WTC11 (cell line): ENCODE results near the gene DALRD3. TPM values are rescaled to one million over a fixed set of nuclear protein-coding genes. Genes with fewer than 3 reads are reported as not detected.

Experiments
- ATAC-seq: fragments of 200-7000 bp; cut with Tn5 transposase; 2 replicates; pipeline ENCODE4 v1.10.0; 2021; ENCODE audit warnings: mild to moderate bottlenecking, moderate library complexity
- CTCF ChIA-PET: fragments of 300-600 bp; sonication (Branson Sonifier 250); formaldehyde crosslinking; loops from one replicate; lab custom pipeline; 2021; ENCODE audit warnings: antibody characterized with exemption; lab: Charles Lee
- POLR2A ChIA-PET: fragments of 350-600 bp; sonication (Branson Sonifier 250); formaldehyde crosslinking; loops from one replicate; lab custom pipeline; 2021; ENCODE audit warnings: antibody characterized with exemption; lab: Charles Lee
- DNase-seq: peaks from one replicate; pipeline ENCODE4 v3.0.0; 2021; ENCODE audit warnings: low spot score
- H3K27ac Mint-ChIP-seq: 2 replicates; pipeline ENCODE4 v1.8.0; 2021; ENCODE audit warnings: mixed read lengths
- H3K27me3 Mint-ChIP-seq: 2 replicates; pipeline ENCODE4 v1.8.0; 2021; ENCODE audit warnings: low read depth, mild to moderate bottlenecking, moderate library complexity, mixed read lengths
- H3K36me3 Mint-ChIP-seq: 2 replicates; pipeline ENCODE4 v1.8.0; 2021; ENCODE audit warnings: mixed read lengths
- H3K4me1 Mint-ChIP-seq: 2 replicates; pipeline ENCODE4 v1.8.0; 2022; ENCODE audit warnings: mixed read lengths
- H3K4me3 Mint-ChIP-seq: 2 replicates; pipeline ENCODE4 v1.8.0; 2021; ENCODE audit warnings: mild to moderate bottlenecking, moderate library complexity, mixed read lengths
- H3K9me3 Mint-ChIP-seq: 2 replicates; pipeline ENCODE4 v1.8.0; 2021; ENCODE audit warnings: mixed read lengths
- AFF4 ChIP-seq: sonication (generic); formaldehyde crosslinking; IDR thresholded peaks from 2 replicates; pipeline ENCODE4 v1.8.1; 2023; ENCODE audit warnings: mild to moderate bottlenecking, missing genetic modification reagents, borderline replicate concordance
- ARID4B ChIP-seq: sonication (generic); formaldehyde crosslinking; IDR thresholded peaks from 2 replicates; pipeline ENCODE4 v1.8.0; 2023; ENCODE audit warnings: missing genetic modification reagents, mild to moderate bottlenecking, borderline replicate concordance
- ATF2 ChIP-seq: sonication (generic); formaldehyde crosslinking; IDR thresholded peaks from 2 replicates; pipeline ENCODE4 v1.8.1; 2022; ENCODE audit warnings: low read depth, missing genetic modification reagents, borderline replicate concordance
- E2F4 ChIP-seq: sonication (generic); formaldehyde crosslinking; IDR thresholded peaks from 2 replicates; pipeline ENCODE4 v1.8.1; 2022; ENCODE audit warnings: low read depth, mild to moderate bottlenecking, moderate library complexity, missing genetic modification reagents, borderline replicate concordance
- GABPB1 ChIP-seq: sonication (generic); formaldehyde crosslinking; IDR thresholded peaks from 2 replicates; pipeline ENCODE4 v1.8.1; 2023; ENCODE audit warnings: mild to moderate bottlenecking, missing genetic modification reagents
- SMAD4 ChIP-seq: sonication (generic); formaldehyde crosslinking; IDR thresholded peaks from 2 replicates; pipeline ENCODE4 v1.8.0; 2022; ENCODE audit warnings: mild to moderate bottlenecking, missing genetic modification reagents
- SP1 ChIP-seq: sonication (generic); formaldehyde crosslinking; conservative IDR thresholded peaks from 2 replicates; pipeline ENCODE4 v1.8.1; 2022; ENCODE audit warnings: missing genetic modification reagents
- ZMAT4 ChIP-seq: fragments of 250-450 bp; sonication (Bioruptor Pico); IDR thresholded peaks from 2 replicates; pipeline ENCODE4 v1.9.0; 2021; ENCODE audit warnings: mild to moderate bottlenecking
- ZNF281 ChIP-seq: sonication (generic); formaldehyde crosslinking; IDR thresholded peaks from 2 replicates; pipeline ENCODE4 v1.8.0; 2023; ENCODE audit warnings: mild to moderate bottlenecking, missing genetic modification reagents
- ZNF396 ChIP-seq: fragments of 250-450 bp; sonication (Bioruptor Pico); IDR thresholded peaks from 2 replicates; pipeline ENCODE4 v1.8.0; 2021; ENCODE audit warnings: mild to moderate bottlenecking, moderate library complexity, borderline replicate concordance
- total RNA-seq: library from RNA; stranded (reverse); gene quantifications from 3 replicates; pipeline ENCODE4 v1.2.3, GENCODE V29; 2021

Gene DALRD3
- total RNA-seq, 1 experiment from 2014 or later = 41.4 TPM

- no peak for TF ChIP-seq AFF4 (CRISPR knock-in tag)
- no peak for TF ChIP-seq ZNF281
- no peak for TF ChIP-seq ATF2 (CRISPR knock-in tag)
- no peak for TF ChIP-seq ZNF396 (CRISPR knock-in tag)
- TF ChIP-seq E2F4 (CRISPR knock-in tag) = no peak
- no peak for TF ChIP-seq SP1 (CRISPR knock-in tag)
- TF ChIP-seq, all 79 proteins: peak for 0
These were observed 44.1 kb downstream of the DALRD3 start (continued) for GRCh38 chr3:48974076-48974864.

GRCh38 chr3:48970586-48970985 is 47.8 kb downstream of the DALRD3 start:
- no peaks in the 10 kb centered on the region for H3K9me3 Mint-ChIP-seq
- ChIA-PET CTCF (no interaction called here), POLR2A (no interaction called here)
- no peaks in the 10 kb centered on the region for H3K4me1 Mint-ChIP-seq
- no peak overlapping the region for H3K27ac Mint-ChIP-seq
- no peak for DNase-seq
- no peak overlapping the region for H3K4me3 Mint-ChIP-seq
- TF ChIP-seq GABPB1 (CRISPR knock-in tag) = no peak
- TF ChIP-seq ZMAT4 = no peak
- no peak for TF ChIP-seq SMAD4 (CRISPR knock-in tag)
- no peak for TF ChIP-seq ARID4B (CRISPR knock-in tag)
- no peaks in the 10 kb centered on the region for H3K27me3 Mint-ChIP-seq
- H3K36me3 Mint-ChIP-seq = peaks cover 76% of the 10 kb centered on the region
- ATAC-seq = no peak
